Caco-2 (cell line): Measurements from ENCODE around the gene MPHOSPH10. TPM values are rescaled to one million over a fixed set of nuclear protein-coding genes. Genes with fewer than 3 reads are reported as not detected.

Experiments used
- BruUV-seq: library from RNA; stranded (reverse); fragments of 400-500 nt; replicated peaks from 2 replicates; lab custom pipeline; 2021; lab: Mats Ljungman, UMichigan
- CTCF ChIA-PET: fragments of 300-600 bp; sonication (Branson Sonifier 250); formaldehyde crosslinking; loops from one replicate; lab custom pipeline; 2022; ENCODE audit warnings: antibody characterized with exemption; lab: Charles Lee
- POLR2A ChIA-PET: fragments of 300-600 bp; sonication (Branson Sonifier 250); formaldehyde crosslinking; loops from one replicate; lab custom pipeline; 2022; ENCODE audit warnings: antibody characterized with exemption; lab: Charles Lee
- DNase-seq, 2 experiments: peaks; one replicate each; pipeline versions ENCODE4 v3.0.0 to v3.0.0-alpha.2; 2020 to 2022
- H3K27me3 ChIP-seq: replicated peaks from 2 replicates; pipeline ENCODE4 v1.6.0; 2011; ENCODE audit warnings: low read length; ENCODE audit not compliant: control insufficient read depth, insufficient read depth
- H3K36me3 ChIP-seq: 2 replicates; pipeline ENCODE4 v1.5.1; 2011; ENCODE audit warnings: low read length; ENCODE audit not compliant: control insufficient read depth, insufficient read depth
- H3K4me1 ChIP-seq: fragments of 250-450 bp; sonication (Bioruptor Pico); 2 replicates; pipeline ENCODE4 v1.5.1; 2020; ENCODE audit warnings: mild to moderate bottlenecking
- H3K4me3 ChIP-seq: 2 replicates; pipeline ENCODE4 v1.5.1; 2011; ENCODE audit warnings: low read depth, mild to moderate bottlenecking, control low read depth, low read length
- H3K9me3 ChIP-seq: fragments of 250-450 bp; sonication (Bioruptor Pico); 2 replicates; pipeline ENCODE4 v1.5.1; 2020; ENCODE audit warnings: mild to moderate bottlenecking, moderate library complexity
- H3K27ac Mint-ChIP-seq: one replicate; pipeline ENCODE4 v1.8.0; 2022; ENCODE audit warnings: mixed read lengths; ENCODE audit not compliant: unreplicated experiment
- H3K27me3 Mint-ChIP-seq: one replicate; pipeline ENCODE4 v1.8.0; 2022; ENCODE audit warnings: mixed read lengths; ENCODE audit not compliant: insufficient read depth, unreplicated experiment
- H3K36me3 Mint-ChIP-seq: one replicate; pipeline ENCODE4 v1.8.0; 2022; ENCODE audit warnings: mild to moderate bottlenecking, mixed read lengths; ENCODE audit not compliant: insufficient read depth, unreplicated experiment
- H3K4me1 Mint-ChIP-seq: one replicate; pipeline ENCODE4 v1.8.0; 2022; ENCODE audit warnings: low read depth, mixed read lengths; ENCODE audit not compliant: unreplicated experiment
- H3K4me3 Mint-ChIP-seq: one replicate; pipeline ENCODE4 v1.8.0; 2022; ENCODE audit warnings: mild to moderate bottlenecking, moderate library complexity, mixed read lengths; ENCODE audit not compliant: unreplicated experiment
- H3K9me3 Mint-ChIP-seq: one replicate; pipeline ENCODE4 v1.8.0; 2022; ENCODE audit warnings: mixed read lengths; ENCODE audit not compliant: unreplicated experiment
- CTCF ChIP-seq, 2 experiments: fragments of 200-600 bp in 1 of 2; IDR thresholded peaks; 1 replicate in 1 of 2; 2 replicates in 1 of 2; pipeline versions ENCODE4 v1.5.1 to v1.8.0; 2011 to 2022; ENCODE audit warnings: antibody characterized with exemption in 1 of 2, control low read depth in 1 of 2, inconsistent platforms in 1 of 2, low read depth in 1 of 2, low read length in 1 of 2, mild to moderate bottlenecking in 1 of 2, moderate library complexity in 1 of 2; ENCODE audit not compliant: insufficient read depth in 1 of 2, severe bottlenecking in 1 of 2, unreplicated experiment in 1 of 2
- intact Hi-C: fragments of 100-400 bp; cut with micrococcal nuclease; formaldehyde crosslinking; loops from one replicate; pipeline ENCODE4 v1.10.0; 2022; ENCODE audit not compliant: unreplicated experiment
- total RNA-seq: library from RNA; stranded (reverse); gene quantifications from 2 replicates; pipeline ENCODE4 v1.2.3, GENCODE V29; 2022

The MPHOSPH10 gene
- total RNA-seq, 1 experiment from 2014 or later = 57.8 TPM

- no peaks in the 10 kb centered on the region for H3K4me1 Mint-ChIP-seq
- CTCF ChIA-PET = no interaction called here
Measured at GRCh38 chr2:71187589-71187988, 57.2 kb downstream of the MPHOSPH10 start.

GRCh38 chr2:71190656-71191569 is 60.5 kb downstream of the MPHOSPH10 start:
- no peaks in the 10 kb centered on the region for H3K27me3 Mint-ChIP-seq
- Histone ChIP-seq H3K4me3 (no peak overlapping the region), H3K4me1 (no peaks in the 10 kb centered on the region), H3K36me3 (no peaks in the 10 kb centered on the region), H3K27me3 (no peaks in the 10 kb centered on the region), H3K9me3 (no peaks in the 10 kb centered on the region)
- no peaks in the 10 kb centered on the region for H3K36me3 Mint-ChIP-seq
- H3K9me3 Mint-ChIP-seq = peaks cover 15% of the 10 kb centered on the region
- CTCF ChIA-PET = interaction anchor here (0.7 to 1.2 kb wide), 3 partner anchors 34 to 90 kb away, joined by 3 to 7 read pairs (median 4); partner anchors contain the start of gene PAIP2B
- DNase-seq = peak in 1 of 2 experiments; percentile 37
- POLR2A ChIA-PET = no interaction called here
- no peak overlapping the region for H3K4me3 Mint-ChIP-seq
- peak; percentile 25 to 44 for TF ChIP-seq CTCF (IDR thresholded peaks at IDR 0.05; ENCODE audit: insufficient read depth in 1 of 2, low read depth in 1 of 2, low read length in 1 of 2, severe bottlenecking in 1 of 2, unreplicated experiment in 1 of 2)
- BruUV-seq = no TSS peak
- H3K27ac Mint-ChIP-seq = no peak overlapping the region
- H3K4me1 Mint-ChIP-seq = no peaks in the 10 kb centered on the region
- intact Hi-C loops = loop anchor here (1.0 kb wide), 2 partner anchors 34 to 91 kb away; no protein-coding TSS in a partner anchor

More at GRCh38 chr2:71187589-71187988, 57.2 kb downstream of the MPHOSPH10 start:
- H3K36me3 ChIP-seq = no peaks in the 10 kb centered on the region
- no peaks in the 10 kb centered on the region for H3K27me3 ChIP-seq
- H3K4me3 Mint-ChIP-seq = no peak overlapping the region
- no TSS peak for BruUV-seq
- H3K4me3 ChIP-seq = no peak overlapping the region
- DNase-seq = no peak
- intact Hi-C loops = no loop called here
- no peak for TF ChIP-seq CTCF (IDR thresholded peaks at IDR 0.05; ENCODE audit: insufficient read depth in 1 of 2, low read depth in 1 of 2, low read length in 1 of 2, severe bottlenecking in 1 of 2, unreplicated experiment in 1 of 2)
- H3K9me3 Mint-ChIP-seq = no peaks in the 10 kb centered on the region
- no peak overlapping the region for H3K27ac Mint-ChIP-seq
- no peaks in the 10 kb centered on the region for H3K9me3 ChIP-seq
- POLR2A ChIA-PET = no interaction called here
- H3K27me3 Mint-ChIP-seq = no peaks in the 10 kb centered on the region
- H3K36me3 Mint-ChIP-seq = no peaks in the 10 kb centered on the region
- no peaks in the 10 kb centered on the region for H3K4me1 ChIP-seq

DNA sequence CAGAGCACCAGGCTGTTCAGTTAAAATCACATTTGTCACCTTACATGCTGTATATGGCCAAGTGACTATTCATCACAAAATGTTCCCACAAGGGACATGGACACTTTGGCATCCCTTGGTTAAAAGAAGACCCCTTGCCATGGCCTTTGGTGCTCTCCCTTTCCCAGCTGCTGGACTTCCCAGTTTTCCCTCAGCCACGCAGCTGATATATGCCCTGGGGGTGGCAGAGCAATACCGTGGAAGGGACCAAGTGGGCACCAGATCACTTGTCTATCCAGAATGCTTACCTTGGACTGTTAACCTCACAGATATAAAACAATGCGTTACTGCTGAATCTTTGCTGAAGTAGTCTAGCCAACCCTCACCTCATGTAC is 61.1 kb downstream of the MPHOSPH10 start:
- intact Hi-C loops = loop anchor here (1.0 kb wide), 2 partner anchors 34 to 91 kb away; no protein-coding TSS in a partner anchor
- H3K9me3 ChIP-seq = no peaks in the 10 kb centered on the region
- H3K9me3 Mint-ChIP-seq = peaks cover 20% of the 10 kb centered on the region
- H3K4me3 Mint-ChIP-seq = no peak overlapping the region
- H3K27me3 Mint-ChIP-seq = no peaks in the 10 kb centered on the region
- H3K4me3 ChIP-seq = no peak overlapping the region
- no peak for TF ChIP-seq CTCF (IDR thresholded peaks at IDR 0.05; ENCODE audit: insufficient read depth in 1 of 2, low read depth in 1 of 2, low read length in 1 of 2, severe bottlenecking in 1 of 2, unreplicated experiment in 1 of 2)
- H3K27ac Mint-ChIP-seq = no peak overlapping the region
- no peaks in the 10 kb centered on the region for H3K27me3 ChIP-seq
- no peaks in the 10 kb centered on the region for H3K4me1 Mint-ChIP-seq
- ChIA-PET POLR2A (no interaction called here), CTCF (interaction anchor here (1.0 to 1.2 kb wide), 2 partner anchors 35 to 91 kb away, joined by 4 to 7 read pairs; partner anchors contain the start of gene PAIP2B)
- no peaks in the 10 kb centered on the region for H3K36me3 Mint-ChIP-seq
- no peaks in the 10 kb centered on the region for H3K36me3 ChIP-seq
- no peak for DNase-seq
- no TSS peak for BruUV-seq
- no peaks in the 10 kb centered on the region for H3K4me1 ChIP-seq

Other genes with a start within 250 kb of the MPHOSPH10 start
- 0.61 TPM in 1 of 2 replicates, not detected in the other for gene VAX2, start 230.1 kb upstream of the MPHOSPH10 start, total RNA-seq
- 2.6 and 4.0 TPM in 2 replicates for gene ATP6V1B1, start 194.7 kb upstream of the MPHOSPH10 start, total RNA-seq
- 0.16 and 0.28 TPM in 2 replicates for gene ANKRD53, start 152.0 kb upstream of the MPHOSPH10 start, total RNA-seq
- 64.1 and 70.0 TPM in 2 replicates for gene TEX261, start 135.8 kb upstream of the MPHOSPH10 start, total RNA-seq
- 87.6 and 101 TPM in 2 replicates for gene NAGK, start 62.0 kb upstream of the MPHOSPH10 start, total RNA-seq
- 13.7 and 15.6 TPM in 2 replicates for gene MCEE, start 405 bp upstream of the MPHOSPH10 start, total RNA-seq
- 9.1 and 9.9 TPM in 2 replicates for gene PAIP2B, start 96.5 kb downstream of the MPHOSPH10 start, total RNA-seq
- gene ZNF638, start 201.1 kb downstream of the MPHOSPH10 start, total RNA-seq = 133 and 134 TPM in 2 replicates